ENCODE measurements around the gene CAPN13. TPM values are rescaled to one million over a fixed set of nuclear protein-coding genes. Genes with fewer than 3 reads are reported as not detected.

The CAPN13 gene
- total RNA-seq, 2 experiments from 2014 or later: not detected

- ATAC-seq: no peak
- TF ChIP-seq CTCF (IDR thresholded peaks at IDR 0.05): no peak
- ChIA-PET POLR2A (no interaction called here), CTCF (interaction anchor here (1.4 kb wide), 1 partner anchor 25 kb away, joined by 3 read pairs; no protein-coding TSS in a partner anchor)
- intact Hi-C loops (cut with micrococcal nuclease): no loop called here
- Mint-ChIP-seq H3K36me3 (ENCODE audit: low read depth) (no peaks in the 10 kb centered on the region), H3K27ac (no peak overlapping the region), H3K4me3 (no peak overlapping the region), H3K27me3 (peaks cover 5% of the 10 kb centered on the region), H3K9me3 (no peaks in the 10 kb centered on the region), H3K4me1 (ENCODE audit: low read depth) (peaks cover 1% of the 10 kb centered on the region)
- no peak for DNase-seq
These were observed 30.2 kb downstream of the CAPN13 start for GRCh38 chr2:30776831-30777635.

GRCh38 chr2:30775833-30776232, 31.4 kb downstream of the CAPN13 start:
- peaks cover 5% of the 10 kb centered on the region for H3K27me3 Mint-ChIP-seq
- ChIA-PET CTCF (no interaction called here), POLR2A (no interaction called here)
- no peaks in the 10 kb centered on the region for H3K36me3 Mint-ChIP-seq (ENCODE audit: low read depth)
- H3K27ac Mint-ChIP-seq: no peak overlapping the region
- ATAC-seq (no peak), DNase-seq (no peak)
- no peaks in the 10 kb centered on the region for H3K9me3 Mint-ChIP-seq
- no peak overlapping the region for H3K4me3 Mint-ChIP-seq
- no peak for TF ChIP-seq CTCF (IDR thresholded peaks at IDR 0.05)
- intact Hi-C loops (cut with micrococcal nuclease): no loop called here
- H3K4me1 Mint-ChIP-seq (ENCODE audit: low read depth): peaks cover 1% of the 10 kb centered on the region

- no peak for DNase-seq
- Mint-ChIP-seq H3K4me1 (ENCODE audit: low read depth) (peaks cover 1% of the 10 kb centered on the region), H3K4me3 (no peak overlapping the region), H3K9me3 (no peaks in the 10 kb centered on the region), H3K36me3 (ENCODE audit: low read depth) (no peaks in the 10 kb centered on the region), H3K27ac (no peak overlapping the region), H3K27me3 (peaks cover 4% of the 10 kb centered on the region)
- no peak for TF ChIP-seq CTCF (IDR thresholded peaks at IDR 0.05)
- no peak for ATAC-seq
- intact Hi-C loops (cut with micrococcal nuclease): no loop called here
- POLR2A ChIA-PET: no interaction called here
- CTCF ChIA-PET: interaction anchor here (1.8 kb wide), 1 partner anchor 561 kb away, joined by 4 read pairs; no protein-coding TSS in a partner anchor
These were observed 35.1 kb downstream of the CAPN13 start for GRCh38 chr2:30772021-30772705.

GRCh38 chr2:30770816-30771576, 36.2 kb downstream of the CAPN13 start:
- ChIA-PET CTCF (interaction anchor here (1.3 to 1.8 kb wide), 2 partner anchors 28 to 562 kb away, joined by 4 read pairs; no protein-coding TSS in a partner anchor), POLR2A (no interaction called here)
- Mint-ChIP-seq H3K27me3 (peaks cover 1% of the 10 kb centered on the region), H3K27ac (no peak overlapping the region), H3K36me3 (ENCODE audit: low read depth) (no peaks in the 10 kb centered on the region), H3K9me3 (no peaks in the 10 kb centered on the region), H3K4me1 (ENCODE audit: low read depth) (peaks cover 1% of the 10 kb centered on the region), H3K4me3 (no peak overlapping the region)
- TF ChIP-seq CTCF (IDR thresholded peaks at IDR 0.05): no peak
- ATAC-seq: no peak
- intact Hi-C loops (cut with micrococcal nuclease): no loop called here
- no peak for DNase-seq
